K562 (cell line): ENCODE results near the gene CYTH4.

Experiments used
- CBX5 ChIP-seq: IDR thresholded peaks from 2 replicates; pipeline ENCODE4 v1.6.1; 2014; ENCODE audit warnings: low read depth, borderline replicate concordance
- EGR1 ChIP-seq: fragments of 450-650 bp; conservative IDR thresholded peaks from 2 replicates; pipeline ENCODE4 v1.6.1; 2017; ENCODE audit warnings: mild to moderate bottlenecking
- ETV5 ChIP-seq: sonication (generic); formaldehyde crosslinking; IDR thresholded peaks from 2 replicates; pipeline ENCODE4 v1.4.0; 2020; ENCODE audit warnings: low read depth, mild to moderate bottlenecking, missing genetic modification reagents
- HNRNPLL ChIP-seq: fragments of 200-400 bp; formaldehyde crosslinking; IDR thresholded peaks from 2 replicates; pipeline ENCODE4 v1.6.1; 2017; ENCODE audit warnings: low read length, low read depth, mild to moderate bottlenecking; ENCODE audit not compliant: poor library complexity, severe bottlenecking
- ZBTB8A ChIP-seq: fragments of 450-650 bp; IDR thresholded peaks from 2 replicates; pipeline ENCODE4 v1.6.1; 2018; ENCODE audit warnings: mild to moderate bottlenecking, moderate library complexity; ENCODE audit not compliant: partially characterized antibody
- ZZZ3 ChIP-seq: fragments of 450-650 bp; IDR thresholded peaks from 2 replicates; pipeline ENCODE4 v1.6.1; 2016; ENCODE audit warnings: antibody characterized with exemption, mild to moderate bottlenecking, moderate library complexity
- TF ChIP-seq, protein P1 (sequence below), 3 experiments: IDR thresholded peaks in 2 of 3; conservative IDR thresholded peaks in 1 of 3; 2 replicates each; pipeline ENCODE4 v1.5.1; 2011 to 2012; ENCODE audit warnings: low read length in 3 of 3, mild to moderate bottlenecking in 3 of 3, control low read depth in 2 of 3, improper control_type of control experiment in 1 of 3, inconsistent platforms in 1 of 3, low read depth in 1 of 3, mixed read lengths in 1 of 3, moderate library complexity in 1 of 3; ENCODE audit not compliant: insufficient read depth in 2 of 3
- TF ChIP-seq, protein P2 (sequence below): IDR thresholded peaks from 2 replicates; pipeline ENCODE4 v1.6.1; 2012; ENCODE audit warnings: low read depth, low read length, improper control_type of control experiment, borderline replicate concordance

DNA sequence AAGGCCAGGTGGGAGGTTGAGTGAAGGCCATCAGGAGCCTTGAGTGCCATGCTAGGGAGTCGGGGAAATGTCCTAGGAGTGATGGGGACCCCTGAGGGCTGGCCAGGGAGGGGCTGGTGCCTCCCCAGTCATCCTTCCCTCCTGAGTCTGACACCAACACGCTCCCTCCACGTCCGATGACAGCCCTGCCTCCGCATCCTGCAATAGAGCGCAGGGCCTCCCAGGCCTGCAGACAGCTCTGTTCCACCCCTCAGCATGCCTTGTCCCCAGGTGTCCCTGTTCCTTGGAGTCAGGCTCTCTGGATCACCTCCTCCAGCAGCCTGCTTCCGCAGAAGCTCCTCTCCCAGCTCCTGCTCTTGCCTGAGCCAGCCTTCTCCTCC, 41.4 kb upstream of the CYTH4 start:
- no peak for TF ChIP-seq ETV5 (CRISPR knock-in tag)
- TF ChIP-seq, protein P1, sequence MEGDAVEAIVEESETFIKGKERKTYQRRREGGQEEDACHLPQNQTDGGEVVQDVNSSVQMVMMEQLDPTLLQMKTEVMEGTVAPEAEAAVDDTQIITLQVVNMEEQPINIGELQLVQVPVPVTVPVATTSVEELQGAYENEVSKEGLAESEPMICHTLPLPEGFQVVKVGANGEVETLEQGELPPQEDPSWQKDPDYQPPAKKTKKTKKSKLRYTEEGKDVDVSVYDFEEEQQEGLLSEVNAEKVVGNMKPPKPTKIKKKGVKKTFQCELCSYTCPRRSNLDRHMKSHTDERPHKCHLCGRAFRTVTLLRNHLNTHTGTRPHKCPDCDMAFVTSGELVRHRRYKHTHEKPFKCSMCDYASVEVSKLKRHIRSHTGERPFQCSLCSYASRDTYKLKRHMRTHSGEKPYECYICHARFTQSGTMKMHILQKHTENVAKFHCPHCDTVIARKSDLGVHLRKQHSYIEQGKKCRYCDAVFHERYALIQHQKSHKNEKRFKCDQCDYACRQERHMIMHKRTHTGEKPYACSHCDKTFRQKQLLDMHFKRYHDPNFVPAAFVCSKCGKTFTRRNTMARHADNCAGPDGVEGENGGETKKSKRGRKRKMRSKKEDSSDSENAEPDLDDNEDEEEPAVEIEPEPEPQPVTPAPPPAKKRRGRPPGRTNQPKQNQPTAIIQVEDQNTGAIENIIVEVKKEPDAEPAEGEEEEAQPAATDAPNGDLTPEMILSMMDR (IDR thresholded peaks at IDR 0.05 in 2 of 3, conservative IDR thresholded peaks at IDR 0.05 in 1 of 3; ENCODE audit: insufficient read depth in 2 of 3, low read depth in 1 of 3, low read length in 3 of 3): no peak
- TF ChIP-seq HNRNPLL: no peak
- TF ChIP-seq ZZZ3: no peak
- TF ChIP-seq, protein P2, sequence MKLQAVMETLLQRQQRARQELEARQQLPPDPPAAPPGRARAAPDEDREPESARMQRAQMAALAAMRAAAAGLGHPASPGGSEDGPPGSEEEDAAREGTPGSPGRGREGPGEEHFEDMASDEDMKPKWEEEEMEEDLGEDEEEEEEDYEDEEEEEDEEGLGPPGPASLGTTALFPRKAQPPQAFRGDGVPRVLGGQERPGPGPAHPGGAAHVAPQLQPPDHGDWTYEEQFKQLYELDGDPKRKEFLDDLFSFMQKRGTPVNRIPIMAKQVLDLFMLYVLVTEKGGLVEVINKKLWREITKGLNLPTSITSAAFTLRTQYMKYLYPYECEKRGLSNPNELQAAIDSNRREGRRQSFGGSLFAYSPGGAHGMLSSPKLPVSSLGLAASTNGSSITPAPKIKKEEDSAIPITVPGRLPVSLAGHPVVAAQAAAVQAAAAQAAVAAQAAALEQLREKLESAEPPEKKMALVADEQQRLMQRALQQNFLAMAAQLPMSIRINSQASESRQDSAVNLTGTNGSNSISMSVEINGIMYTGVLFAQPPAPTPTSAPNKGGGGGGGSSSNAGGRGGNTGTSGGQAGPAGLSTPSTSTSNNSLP: no peak
- TF ChIP-seq ZBTB8A: no peak
- no peak for TF ChIP-seq EGR1
- TF ChIP-seq CBX5: no peak
